Astrocyte of the cerebellum (primary cell): Measurements from ENCODE around the gene GPD1.
A peak's percentile ranks its signal among the peaks of the same experiment; 100 is the strongest.

Source experiments
- DNase-seq: peaks from one replicate; pipeline ENCODE4 v3.0.0-alpha.2; 2011; ENCODE audit warnings: low read depth
- H3K4me3 ChIP-seq: 2 replicates; pipeline ENCODE4 v1.5.1; 2011; ENCODE audit warnings: mild to moderate bottlenecking, low read depth, low read length, moderate library complexity
- in situ Hi-C: cut with HindIII; loops from 2 replicates; pipeline ENCODE4 v1.10.0; 2017; ENCODE audit warnings: low sequenced_read_pairs
- TF ChIP-seq, protein P1 (sequence below): IDR thresholded peaks from 2 replicates; pipeline ENCODE4 v1.5.1; 2012; ENCODE audit warnings: low read length, low read depth, moderate library complexity, mild to moderate bottlenecking; ENCODE audit errors: missing control alignments

The GPD1 gene

DNA sequence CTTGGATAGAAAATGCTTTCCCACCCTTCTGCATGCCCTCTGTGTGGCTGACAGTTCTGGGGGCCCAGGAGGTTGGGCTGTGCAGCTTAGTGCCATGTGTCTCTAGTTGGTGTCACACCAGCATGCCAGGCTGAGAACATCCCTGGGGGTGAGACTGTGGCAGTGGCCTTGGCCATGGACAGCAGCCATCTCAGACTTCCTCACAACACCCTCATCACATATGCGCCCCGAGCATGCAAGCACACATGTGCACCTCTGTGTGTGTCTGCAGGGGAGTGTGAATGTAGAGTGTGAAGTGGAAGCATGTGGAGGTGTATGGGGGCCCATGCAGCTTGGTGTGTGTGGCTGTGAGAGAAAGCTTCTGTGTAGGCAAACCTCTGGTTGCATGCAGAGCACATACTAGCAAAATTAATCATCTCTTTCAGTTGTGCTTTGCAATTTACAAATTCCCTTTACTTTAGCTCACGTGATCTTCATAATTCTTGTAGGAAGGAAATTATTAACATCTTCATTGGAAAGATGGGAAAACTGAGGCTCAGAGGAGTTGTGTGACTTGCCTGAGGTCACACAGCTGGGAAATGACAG, 38.0 kb upstream of the GPD1 start:
- in situ Hi-C loops = loop anchor here (5.0 kb wide), 2 partner anchors 36 to 99 kb away; partner anchors contain the start of gene GPD1
- TF ChIP-seq, protein P1, sequence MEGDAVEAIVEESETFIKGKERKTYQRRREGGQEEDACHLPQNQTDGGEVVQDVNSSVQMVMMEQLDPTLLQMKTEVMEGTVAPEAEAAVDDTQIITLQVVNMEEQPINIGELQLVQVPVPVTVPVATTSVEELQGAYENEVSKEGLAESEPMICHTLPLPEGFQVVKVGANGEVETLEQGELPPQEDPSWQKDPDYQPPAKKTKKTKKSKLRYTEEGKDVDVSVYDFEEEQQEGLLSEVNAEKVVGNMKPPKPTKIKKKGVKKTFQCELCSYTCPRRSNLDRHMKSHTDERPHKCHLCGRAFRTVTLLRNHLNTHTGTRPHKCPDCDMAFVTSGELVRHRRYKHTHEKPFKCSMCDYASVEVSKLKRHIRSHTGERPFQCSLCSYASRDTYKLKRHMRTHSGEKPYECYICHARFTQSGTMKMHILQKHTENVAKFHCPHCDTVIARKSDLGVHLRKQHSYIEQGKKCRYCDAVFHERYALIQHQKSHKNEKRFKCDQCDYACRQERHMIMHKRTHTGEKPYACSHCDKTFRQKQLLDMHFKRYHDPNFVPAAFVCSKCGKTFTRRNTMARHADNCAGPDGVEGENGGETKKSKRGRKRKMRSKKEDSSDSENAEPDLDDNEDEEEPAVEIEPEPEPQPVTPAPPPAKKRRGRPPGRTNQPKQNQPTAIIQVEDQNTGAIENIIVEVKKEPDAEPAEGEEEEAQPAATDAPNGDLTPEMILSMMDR = no peak
- H3K4me3 ChIP-seq = no peak overlapping the region

DNA sequence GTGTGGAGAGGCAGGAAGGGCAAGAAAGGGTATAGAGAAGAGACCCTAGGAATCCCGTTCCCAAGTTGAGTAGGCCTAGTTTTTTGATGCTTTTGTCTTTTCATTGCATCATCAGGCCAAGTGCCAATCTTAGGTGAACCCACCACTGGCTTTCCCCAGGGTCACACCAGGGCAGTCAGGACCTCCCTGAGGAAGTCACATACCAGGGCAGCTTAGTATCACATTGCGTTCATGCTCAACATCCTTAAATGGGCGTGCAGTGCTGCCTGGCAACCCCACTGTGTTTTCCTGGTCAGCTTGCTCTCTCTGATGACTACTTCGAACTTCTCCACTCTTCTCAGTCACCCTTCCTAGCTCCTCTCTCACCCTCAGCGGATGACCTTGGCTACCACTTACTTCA, 37.4 kb upstream of the GPD1 start:
- in situ Hi-C loops = loop anchor here (5.0 kb wide), 2 partner anchors 36 to 99 kb away; partner anchors contain the start of gene GPD1
- no peak for DNase-seq
- no peak overlapping the region for H3K4me3 ChIP-seq
- TF ChIP-seq, protein P1 = no peak

More for the DNA sequence above, 38.0 kb upstream of the GPD1 start:
- DNase-seq = no peak

GRCh38 chr12:50069069-50069468, 34.7 kb upstream of the GPD1 start:
- H3K4me3 ChIP-seq = no peak overlapping the region
- in situ Hi-C loops = loop anchor here (5.0 kb wide), 2 partner anchors 33 to 102 kb away; partner anchors contain the start of gene GPD1
- no peak for DNase-seq
- TF ChIP-seq, protein P1 = no peak

- no peak for DNase-seq
- no peak overlapping the region for H3K4me3 ChIP-seq
- in situ Hi-C loops = loop anchor here (5.0 kb wide), 2 partner anchors 33 to 102 kb away; partner anchors contain the start of gene GPD1
- TF ChIP-seq, protein P1 = no peak
Measured at GRCh38 chr12:50069539-50069938, 34.3 kb upstream of the GPD1 start.

DNA sequence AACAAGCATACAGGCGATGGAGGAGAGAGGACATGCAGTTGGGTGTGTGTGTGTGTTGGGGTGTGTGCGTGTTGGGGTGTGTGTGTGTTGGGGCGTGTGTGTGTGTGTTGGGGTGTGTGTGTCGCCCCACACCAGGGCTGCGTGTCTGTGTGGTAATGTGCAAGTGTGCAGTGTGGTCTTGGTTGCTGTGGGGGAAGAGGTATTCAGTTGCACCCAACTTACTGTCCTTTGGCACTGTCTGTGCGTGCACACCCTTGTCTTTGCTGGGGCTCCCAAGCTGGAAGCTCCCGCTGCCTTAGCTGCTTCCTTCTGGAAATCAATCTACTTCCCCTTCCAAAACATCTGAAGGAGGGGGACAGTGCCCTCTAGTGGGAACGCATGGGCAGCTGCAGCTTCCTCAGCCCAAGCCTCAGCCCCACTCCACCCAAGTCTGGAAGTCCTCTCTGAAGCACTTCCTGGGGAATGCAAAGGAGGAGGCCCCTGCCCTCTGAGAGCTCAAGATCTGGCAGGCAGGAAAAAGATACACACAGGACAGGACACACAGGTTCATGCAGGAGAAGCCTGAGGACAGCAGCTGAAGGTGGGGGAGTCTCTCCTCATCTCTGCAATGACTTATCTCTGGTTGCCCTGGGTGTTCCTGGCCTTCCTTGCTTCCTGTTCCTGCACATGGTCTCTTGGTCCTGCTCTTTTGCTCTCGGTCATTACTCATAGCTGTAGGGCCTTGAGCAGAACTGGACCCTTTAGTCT, 33.3 kb upstream of the GPD1 start:
- H3K4me3 ChIP-seq = no peak overlapping the region
- DNase-seq = peak; percentile 74
- TF ChIP-seq, protein P1 = peak; percentile 96
- in situ Hi-C loops = no loop called here

DNA sequence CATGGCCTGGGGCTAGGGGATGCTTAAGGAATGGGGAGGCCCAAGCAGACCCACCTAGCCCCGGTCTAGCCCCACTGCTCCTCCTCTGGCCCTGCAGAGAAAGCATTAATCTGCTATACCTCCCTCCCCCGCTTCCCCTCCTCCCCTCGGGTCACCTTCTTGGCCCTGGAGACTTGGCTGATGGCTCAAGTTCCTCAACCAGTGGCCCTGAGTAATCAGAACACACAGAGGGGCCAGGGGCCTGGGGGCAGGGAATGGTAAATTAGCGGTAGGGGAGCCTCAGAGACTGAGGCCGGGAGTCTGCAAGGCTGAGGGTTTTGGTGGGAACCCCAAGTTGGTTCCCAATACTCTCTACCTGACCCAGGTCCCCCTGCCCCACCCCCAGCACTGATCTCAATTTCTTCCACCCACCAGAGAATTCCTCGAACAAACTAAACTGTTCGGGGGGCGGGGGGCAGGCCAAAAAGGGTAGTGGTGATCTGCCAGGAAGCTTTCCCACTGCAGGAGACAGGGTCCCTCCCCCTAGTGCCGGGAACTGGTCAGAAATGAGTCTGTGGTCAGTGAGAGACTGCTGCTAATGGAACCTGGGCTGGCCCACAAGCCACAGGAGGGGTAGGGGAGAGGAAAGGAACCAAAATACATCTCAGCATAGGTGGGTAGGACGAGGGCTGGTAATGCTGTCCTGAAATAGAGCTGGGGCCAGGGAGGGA, 31.5 kb upstream of the GPD1 start:
- H3K4me3 ChIP-seq = no peak overlapping the region
- no peak for DNase-seq
- TF ChIP-seq, protein P1 = no peak
- in situ Hi-C loops = no loop called here
